ENCODE results near the gene NEK11. TPM values are rescaled to one million over a fixed set of nuclear protein-coding genes. Genes with fewer than 3 reads are reported as not detected.

Gene NEK11
- polyA plus RNA-seq, 1 donor (not counting 4 experiments of a cell fraction or from before 2014, with no cell fraction given), result 9.4 TPM

DNA sequence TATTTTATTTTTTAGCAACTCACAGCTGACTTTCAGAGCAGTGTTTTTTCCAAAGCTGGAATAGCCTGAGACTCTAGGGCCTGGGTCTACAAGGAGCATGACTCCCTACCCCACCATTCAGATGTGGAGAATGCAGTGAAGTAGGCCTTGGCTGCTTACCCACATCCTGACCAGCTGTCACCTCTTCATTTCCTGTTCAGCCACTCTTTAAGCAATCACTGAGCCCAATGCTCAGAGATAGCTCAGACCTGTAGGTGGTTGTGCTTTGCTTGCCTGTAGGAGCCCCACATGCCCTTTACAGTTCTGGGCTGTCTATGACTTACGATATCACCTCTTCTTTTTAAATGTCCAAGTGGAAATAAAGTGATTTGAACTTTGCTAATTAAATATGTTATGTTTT is 148.1 kb downstream of the NEK11 start:
- Histone ChIP-seq H2AFZ (ENCODE audit: control insufficient read depth, low read length) (no peak overlapping the region), H3K9me1 (ENCODE audit: control insufficient read depth, extremely low read depth, insufficient read depth, low read length) (peaks cover 2% of the 10 kb centered on the region), H3K4me1 (ENCODE audit: control insufficient read depth, extremely low read depth, insufficient read depth, low read length) (peaks cover 3% of the 10 kb centered on the region), H3K9ac (ENCODE audit: control insufficient read depth, extremely low read depth, insufficient read depth, low read length) (no peak overlapping the region), H3K4me2 (ENCODE audit: control insufficient read depth, extremely low read depth, insufficient read depth, low read depth, low read length) (no peak overlapping the region), H3K4me3 (ENCODE audit: control insufficient read depth in 2 of 3, extremely low read depth in 1 of 3, insufficient read depth in 2 of 3, low read depth in 1 of 3, low read length in 3 of 3) (no peak overlapping the region), H3K79me2 (ENCODE audit: control insufficient read depth, insufficient read depth, low read length) (no peaks in the 10 kb centered on the region), H3K27ac (ENCODE audit: control insufficient read depth, insufficient read depth, low read length) (no peak overlapping the region), H3K9me3 (ENCODE audit: control insufficient read depth, low read depth, low read length) (no peaks in the 10 kb centered on the region), H4K20me1 (ENCODE audit: control insufficient read depth, extremely low read depth, insufficient read depth, low read length) (no peaks in the 10 kb centered on the region), H3K27me3 (ENCODE audit: control insufficient read depth, extremely low read depth, insufficient read depth, low read length) (no peaks in the 10 kb centered on the region), H3K36me3 (ENCODE audit: control insufficient read depth in 2 of 2, extremely low read depth in 1 of 2, insufficient read depth in 2 of 2, low read length in 2 of 2) (no peaks in the 10 kb centered on the region)
- FAIRE-seq, result no peak
- TF ChIP-seq, protein P1, sequence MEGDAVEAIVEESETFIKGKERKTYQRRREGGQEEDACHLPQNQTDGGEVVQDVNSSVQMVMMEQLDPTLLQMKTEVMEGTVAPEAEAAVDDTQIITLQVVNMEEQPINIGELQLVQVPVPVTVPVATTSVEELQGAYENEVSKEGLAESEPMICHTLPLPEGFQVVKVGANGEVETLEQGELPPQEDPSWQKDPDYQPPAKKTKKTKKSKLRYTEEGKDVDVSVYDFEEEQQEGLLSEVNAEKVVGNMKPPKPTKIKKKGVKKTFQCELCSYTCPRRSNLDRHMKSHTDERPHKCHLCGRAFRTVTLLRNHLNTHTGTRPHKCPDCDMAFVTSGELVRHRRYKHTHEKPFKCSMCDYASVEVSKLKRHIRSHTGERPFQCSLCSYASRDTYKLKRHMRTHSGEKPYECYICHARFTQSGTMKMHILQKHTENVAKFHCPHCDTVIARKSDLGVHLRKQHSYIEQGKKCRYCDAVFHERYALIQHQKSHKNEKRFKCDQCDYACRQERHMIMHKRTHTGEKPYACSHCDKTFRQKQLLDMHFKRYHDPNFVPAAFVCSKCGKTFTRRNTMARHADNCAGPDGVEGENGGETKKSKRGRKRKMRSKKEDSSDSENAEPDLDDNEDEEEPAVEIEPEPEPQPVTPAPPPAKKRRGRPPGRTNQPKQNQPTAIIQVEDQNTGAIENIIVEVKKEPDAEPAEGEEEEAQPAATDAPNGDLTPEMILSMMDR (optimal IDR thresholded peaks at IDR 0.05 in 1 of 3, IDR thresholded peaks at IDR 0.05 in 1 of 3, conservative IDR thresholded peaks at IDR 0.05 in 1 of 3; ENCODE audit: extremely low read depth in 1 of 3, insufficient read depth in 2 of 3, low read length in 3 of 3), result no peak
- no peak for TF ChIP-seq EZH2 (IDR thresholded peaks at IDR 0.05; ENCODE audit: low read length)
- dilution Hi-C loops (cut with MboI; ENCODE audit: extremely low pct_ligation_motif_present, low sequenced_read_pairs), result no loop called here
- no peak for DNase-seq (ENCODE audit: low read depth, low spot score)

DNA sequence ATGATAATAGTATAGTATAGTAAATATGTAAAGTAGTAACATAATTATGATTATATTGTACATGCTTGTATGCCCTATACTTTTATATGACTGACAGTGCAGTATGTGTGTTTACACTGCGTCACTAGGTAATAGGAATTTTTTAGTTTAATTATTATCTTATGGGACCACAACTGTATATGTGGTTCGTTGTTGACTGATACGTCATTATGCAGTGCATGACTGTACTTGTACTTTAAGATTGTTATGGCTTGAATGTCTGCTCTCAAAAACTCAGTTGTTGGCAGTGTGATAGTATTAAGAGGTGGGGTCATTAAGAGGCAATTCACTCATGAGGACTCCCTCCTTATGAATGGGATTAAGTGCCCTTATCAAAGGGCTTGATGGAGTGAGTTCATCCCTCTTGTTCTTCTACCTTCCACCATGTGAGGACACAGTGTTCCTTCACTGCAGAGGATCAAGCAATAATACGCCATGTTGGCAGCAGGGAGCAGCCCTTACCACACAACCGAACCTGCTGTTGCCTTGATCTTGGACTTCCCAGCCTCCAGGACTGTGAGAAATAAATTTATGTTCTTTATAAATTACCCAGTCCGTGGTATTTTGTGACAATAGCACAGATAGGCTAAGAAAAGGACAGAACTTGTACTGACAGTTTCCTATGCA is 152.2 kb downstream of the NEK11 start:
- DNase-seq (ENCODE audit: low read depth, low spot score), result no peak
- no peak for TF ChIP-seq EZH2 (IDR thresholded peaks at IDR 0.05; ENCODE audit: low read length)
- TF ChIP-seq, protein P1 (optimal IDR thresholded peaks at IDR 0.05 in 1 of 3, IDR thresholded peaks at IDR 0.05 in 1 of 3, conservative IDR thresholded peaks at IDR 0.05 in 1 of 3; ENCODE audit: extremely low read depth in 1 of 3, insufficient read depth in 2 of 3, low read length in 3 of 3), result no peak

More for the DNA sequence above, 152.2 kb downstream of the NEK11 start:
- dilution Hi-C loops (cut with MboI; ENCODE audit: extremely low pct_ligation_motif_present, low sequenced_read_pairs), result no loop called here
- FAIRE-seq, result no peak
- Histone ChIP-seq H3K9me3 (ENCODE audit: control insufficient read depth, low read depth, low read length) (no peaks in the 10 kb centered on the region), H3K79me2 (ENCODE audit: control insufficient read depth, insufficient read depth, low read length) (no peaks in the 10 kb centered on the region), H3K9ac (ENCODE audit: control insufficient read depth, extremely low read depth, insufficient read depth, low read length) (no peak overlapping the region), H3K27ac (ENCODE audit: control insufficient read depth, insufficient read depth, low read length) (no peak overlapping the region), H4K20me1 (ENCODE audit: control insufficient read depth, extremely low read depth, insufficient read depth, low read length) (no peaks in the 10 kb centered on the region), H3K36me3 (ENCODE audit: control insufficient read depth in 2 of 2, extremely low read depth in 1 of 2, insufficient read depth in 2 of 2, low read length in 2 of 2) (no peaks in the 10 kb centered on the region), H3K4me3 (ENCODE audit: control insufficient read depth in 2 of 3, extremely low read depth in 1 of 3, insufficient read depth in 2 of 3, low read depth in 1 of 3, low read length in 3 of 3) (no peak overlapping the region), H3K27me3 (ENCODE audit: control insufficient read depth, extremely low read depth, insufficient read depth, low read length) (no peaks in the 10 kb centered on the region), H3K4me1 (ENCODE audit: control insufficient read depth, extremely low read depth, insufficient read depth, low read length) (peaks cover 3% of the 10 kb centered on the region), H3K4me2 (ENCODE audit: control insufficient read depth, extremely low read depth, insufficient read depth, low read depth, low read length) (no peak overlapping the region), H2AFZ (ENCODE audit: control insufficient read depth, low read length) (no peak overlapping the region), H3K9me1 (ENCODE audit: control insufficient read depth, extremely low read depth, insufficient read depth, low read length) (no peaks in the 10 kb centered on the region)

Data from keratinocyte (primary cell).